SK-N-SH (cell line): ENCODE results near the gene MTHFD1L. TPM values are rescaled to one million over a fixed set of nuclear protein-coding genes. Genes with fewer than 3 reads are reported as not detected.

Source experiments
- CTCF ChIA-PET: fragments of 300-600, 350-600 bp; formaldehyde crosslinking; extraction: SDS; loops from one replicate; lab custom pipeline; 2021; lab: Yijun Ruan, JAX
- POLR2A ChIA-PET: fragments of 350-600 bp; sonication (Branson Sonifier 250); formaldehyde crosslinking; extraction: SDS; loops from one replicate; lab custom pipeline; 2020; ENCODE audit warnings: antibody characterized with exemption, inconsistent platforms; lab: Yijun Ruan, JAX
- DNase-seq: peaks from one replicate; pipeline ENCODE4 v3.0.0; 2012
- H2AFZ ChIP-seq: fragments of 200-600 bp; sonication (generic); 2 replicates; pipeline ENCODE4 v1.8.1; 2016; ENCODE audit warnings: antibody characterized with exemption, mild to moderate bottlenecking, low read depth
- H3F3A ChIP-seq: fragments of 200-600 bp; sonication (generic); replicated peaks from 2 replicates; pipeline ENCODE3; 2016; ENCODE audit warnings: antibody characterized with exemption, mild to moderate bottlenecking; ENCODE audit not compliant: insufficient read depth
- H3K27ac ChIP-seq, 2 experiments: fragments of 200-500 bp in 1 of 2; fragments of 200-600 bp in 1 of 2; sonication (Bioruptor generic) in 1 of 2; sonication (generic), shearing (Covaris generic) in 1 of 2; 2 replicates each; pipeline versions ENCODE4 v1.5.1 to v1.6.1; 2014 to 2016; ENCODE audit warnings: low read depth in 2 of 2, inconsistent platforms in 1 of 2, low read length in 1 of 2, mild to moderate bottlenecking in 1 of 2, mixed read lengths in 1 of 2
- H3K27me3 ChIP-seq: fragments of 200-600 bp; sonication (generic), shearing (Covaris generic); 2 replicates; pipeline ENCODE4 v1.6.1; 2016; ENCODE audit warnings: mixed run types; ENCODE audit not compliant: insufficient read depth
- H3K36me3 ChIP-seq, 2 experiments: fragments of 200-500 bp in 1 of 2; fragments of 200-600 bp in 1 of 2; sonication (Bioruptor generic) in 1 of 2; sonication (generic) in 1 of 2; replicated peaks in 1 of 2; 2 replicates each; pipeline versions ENCODE3 to v1.5.1; 2014 to 2016; ENCODE audit warnings: low read length in 1 of 2, mild to moderate bottlenecking in 1 of 2; ENCODE audit not compliant: insufficient read depth in 2 of 2, control insufficient read depth in 1 of 2
- H3K4me1 ChIP-seq, 2 experiments: fragments of 200-500 bp in 1 of 2; fragments of 200-600 bp in 1 of 2; sonication (Bioruptor generic) in 1 of 2; sonication (generic), shearing (Covaris generic) in 1 of 2; 2 replicates each; pipeline versions ENCODE4 v1.5.1 to v1.6.1; 2014 to 2016; ENCODE audit warnings: low read depth in 1 of 2, low read length in 1 of 2, mixed run types in 1 of 2; ENCODE audit not compliant: insufficient read depth in 2 of 2, control insufficient read depth in 1 of 2
- H3K4me2 ChIP-seq: fragments of 200-600 bp; sonication (generic), shearing (Covaris generic); 2 replicates; pipeline ENCODE4 v1.6.1; 2017; ENCODE audit warnings: mixed run types
- H3K4me3 ChIP-seq, 2 experiments: fragments of 200-500 bp in 1 of 2; fragments of 200-600 bp in 1 of 2; sonication (Bioruptor generic) in 1 of 2; sonication (generic), shearing (Covaris generic) in 1 of 2; 2 replicates each; pipeline versions ENCODE4 v1.5.1 to v1.8.1; 2014 to 2016; ENCODE audit warnings: low read depth in 2 of 2, inconsistent platforms in 1 of 2, low read length in 1 of 2, mild to moderate bottlenecking in 1 of 2, mixed read lengths in 1 of 2, moderate library complexity in 1 of 2
- H3K79me2 ChIP-seq: fragments of 200-600 bp; sonication (generic); 2 replicates; pipeline ENCODE4 v1.8.1; 2017; ENCODE audit warnings: mild to moderate bottlenecking; ENCODE audit not compliant: insufficient read depth
- H3K9ac ChIP-seq: fragments of 200-600 bp; sonication (generic); 2 replicates; pipeline ENCODE4 v1.6.1; 2017; ENCODE audit warnings: mixed run types
- H3K9me2 ChIP-seq: fragments of 200-600 bp; sonication (generic); 2 replicates; pipeline ENCODE4 v1.6.1; 2017; ENCODE audit warnings: mixed run types
- H3K9me3 ChIP-seq: fragments of 200-600 bp; sonication (generic); 2 replicates; pipeline ENCODE4 v1.6.1; 2017; ENCODE audit warnings: mixed run types, mild to moderate bottlenecking, moderate library complexity
- H4K20me1 ChIP-seq: fragments of 200-600 bp; sonication (generic); 2 replicates; pipeline ENCODE4 v1.6.1; 2017; ENCODE audit warnings: mild to moderate bottlenecking, mixed run types; ENCODE audit not compliant: insufficient read depth
- CHD2 ChIP-seq: fragments of 150-350 bp; IDR thresholded peaks from 2 replicates; pipeline ENCODE4 v1.6.1; 2018; ENCODE audit warnings: low read length; ENCODE audit not compliant: partially characterized antibody
- ELF1 ChIP-seq: IDR thresholded peaks from 2 replicates; pipeline ENCODE4 v1.4.0; 2012
- EP300 ChIP-seq, 2 experiments: IDR thresholded peaks; 2 replicates each; pipeline versions ENCODE4 v1.4.0 to v1.6.1; 2012; ENCODE audit warnings: borderline replicate concordance in 1 of 2, low read depth in 1 of 2, low read length in 1 of 2
- FOXM1 ChIP-seq: IDR thresholded peaks from 2 replicates; pipeline ENCODE4 v1.4.0; 2012; ENCODE audit warnings: low read depth, mild to moderate bottlenecking
- MEF2A ChIP-seq: IDR thresholded peaks from 2 replicates; pipeline ENCODE4 v1.4.0; 2012; ENCODE audit warnings: low read depth, borderline replicate concordance
- NRF1 ChIP-seq: IDR thresholded peaks from 2 replicates; pipeline ENCODE4 v1.6.1; 2012; ENCODE audit warnings: low read depth, mild to moderate bottlenecking, low read length
- RCOR1 ChIP-seq: fragments of 150-350 bp; IDR thresholded peaks from 2 replicates; pipeline ENCODE4 v1.6.1; 2017; ENCODE audit warnings: antibody characterized with exemption, low read length
- RXRA ChIP-seq: IDR thresholded peaks from 2 replicates; pipeline ENCODE4 v1.4.0; 2012; ENCODE audit warnings: low read depth, mild to moderate bottlenecking, borderline replicate concordance
- USF2 ChIP-seq: fragments of 150-350 bp; IDR thresholded peaks from 2 replicates; pipeline ENCODE4 v1.6.1; 2017; ENCODE audit warnings: antibody characterized with exemption, low read length, low read depth, borderline replicate concordance
- ZBTB33 ChIP-seq: IDR thresholded peaks from 2 replicates; pipeline ENCODE4 v1.4.0; 2012; ENCODE audit warnings: low read depth, borderline replicate concordance
- WGBS: methylation state at CpG from one replicate; pipeline ENCODE4 v1.1.6; 2017; ENCODE audit warnings: low lambda C conversion rate; 5-methylcytosine and 5-hydroxymethylcytosine counted together
- polyA plus RNA-seq, 3 experiments: library from polyadenylated mRNA; depleted of rRNA; stranded (reverse); fragments of >200 nt; gene quantifications; 2 replicates each; pipeline ENCODE4 v1.2.3, GENCODE V29; 2012
- TF ChIP-seq, protein P1 (sequence below): IDR thresholded peaks from 2 replicates; pipeline ENCODE4; 2012
- TF ChIP-seq, protein P2 (sequence below): IDR thresholded peaks from 2 replicates; pipeline ENCODE4 v1.6.1; 2012; ENCODE audit warnings: mild to moderate bottlenecking, low read depth, low read length, moderate library complexity
- TF ChIP-seq, protein P3 (sequence below): fragments of 200-600 bp; sonication (generic); IDR thresholded peaks from 2 replicates; pipeline ENCODE4 v1.6.1; 2017; ENCODE audit warnings: antibody characterized with exemption, mild to moderate bottlenecking, moderate library complexity

The MTHFD1L gene
- polyA plus RNA-seq, 1 of the 3 experiments (the other 2 are of a cell fraction): 37.0 TPM

- Histone ChIP-seq H3K36me3 (peaks cover 14 to 30% of the 10 kb centered on the region in 2 experiments), H2AFZ (no peak overlapping the region), H3K4me2 (no peak overlapping the region), H3K79me2 (no peaks in the 10 kb centered on the region), H3K4me3 (no peak overlapping the region), H3K9me2 (no peaks in the 10 kb centered on the region), H3K9me3 (no peaks in the 10 kb centered on the region), H4K20me1 (no peaks in the 10 kb centered on the region), H3K27ac (no peak overlapping the region), H3K4me1 (peaks cover 0 to 9% of the 10 kb centered on the region in 2 experiments; a peak in 1 of 4 replicates), H3F3A (no peaks in the 10 kb centered on the region), H3K27me3 (no peaks in the 10 kb centered on the region), H3K9ac (no peak overlapping the region)
- no peak for DNase-seq
- POLR2A ChIA-PET: interaction anchor here (0.6 kb wide), 1 partner anchor 92 kb away, joined by 3 read pairs; no protein-coding TSS in a partner anchor
- WGBS: 87% methylated on average over 2 of the region's 2 CpGs
- CTCF ChIA-PET: interaction anchor here (0.9 kb wide), 2 partner anchors 91 to 415 kb away, joined by 4 to 5 read pairs; no protein-coding TSS in a partner anchor
- TF ChIP-seq, protein P1, sequence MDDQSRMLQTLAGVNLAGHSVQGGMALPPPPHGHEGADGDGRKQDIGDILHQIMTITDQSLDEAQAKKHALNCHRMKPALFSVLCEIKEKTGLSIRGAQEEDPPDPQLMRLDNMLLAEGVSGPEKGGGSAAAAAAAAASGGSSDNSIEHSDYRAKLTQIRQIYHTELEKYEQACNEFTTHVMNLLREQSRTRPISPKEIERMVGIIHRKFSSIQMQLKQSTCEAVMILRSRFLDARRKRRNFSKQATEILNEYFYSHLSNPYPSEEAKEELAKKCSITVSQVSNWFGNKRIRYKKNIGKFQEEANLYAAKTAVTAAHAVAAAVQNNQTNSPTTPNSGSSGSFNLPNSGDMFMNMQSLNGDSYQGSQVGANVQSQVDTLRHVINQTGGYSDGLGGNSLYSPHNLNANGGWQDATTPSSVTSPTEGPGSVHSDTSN: no peak
- TF ChIP-seq ZBTB33: no peak
- TF ChIP-seq RXRA: no peak
- no peak for TF ChIP-seq ELF1
- no peak for TF ChIP-seq NRF1
- TF ChIP-seq FOXM1: no peak
- TF ChIP-seq USF2: no peak
- TF ChIP-seq, protein P2, sequence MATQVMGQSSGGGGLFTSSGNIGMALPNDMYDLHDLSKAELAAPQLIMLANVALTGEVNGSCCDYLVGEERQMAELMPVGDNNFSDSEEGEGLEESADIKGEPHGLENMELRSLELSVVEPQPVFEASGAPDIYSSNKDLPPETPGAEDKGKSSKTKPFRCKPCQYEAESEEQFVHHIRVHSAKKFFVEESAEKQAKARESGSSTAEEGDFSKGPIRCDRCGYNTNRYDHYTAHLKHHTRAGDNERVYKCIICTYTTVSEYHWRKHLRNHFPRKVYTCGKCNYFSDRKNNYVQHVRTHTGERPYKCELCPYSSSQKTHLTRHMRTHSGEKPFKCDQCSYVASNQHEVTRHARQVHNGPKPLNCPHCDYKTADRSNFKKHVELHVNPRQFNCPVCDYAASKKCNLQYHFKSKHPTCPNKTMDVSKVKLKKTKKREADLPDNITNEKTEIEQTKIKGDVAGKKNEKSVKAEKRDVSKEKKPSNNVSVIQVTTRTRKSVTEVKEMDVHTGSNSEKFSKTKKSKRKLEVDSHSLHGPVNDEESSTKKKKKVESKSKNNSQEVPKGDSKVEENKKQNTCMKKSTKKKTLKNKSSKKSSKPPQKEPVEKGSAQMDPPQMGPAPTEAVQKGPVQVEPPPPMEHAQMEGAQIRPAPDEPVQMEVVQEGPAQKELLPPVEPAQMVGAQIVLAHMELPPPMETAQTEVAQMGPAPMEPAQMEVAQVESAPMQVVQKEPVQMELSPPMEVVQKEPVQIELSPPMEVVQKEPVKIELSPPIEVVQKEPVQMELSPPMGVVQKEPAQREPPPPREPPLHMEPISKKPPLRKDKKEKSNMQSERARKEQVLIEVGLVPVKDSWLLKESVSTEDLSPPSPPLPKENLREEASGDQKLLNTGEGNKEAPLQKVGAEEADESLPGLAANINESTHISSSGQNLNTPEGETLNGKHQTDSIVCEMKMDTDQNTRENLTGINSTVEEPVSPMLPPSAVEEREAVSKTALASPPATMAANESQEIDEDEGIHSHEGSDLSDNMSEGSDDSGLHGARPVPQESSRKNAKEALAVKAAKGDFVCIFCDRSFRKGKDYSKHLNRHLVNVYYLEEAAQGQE: no peak
- no peak for TF ChIP-seq MEF2A
- TF ChIP-seq CHD2: no peak
- TF ChIP-seq EP300 (IDR thresholded peaks at IDR 0.05; ENCODE audit: borderline replicate concordance in 1 of 2, low read depth in 1 of 2, low read length in 1 of 2): no peak
- TF ChIP-seq, protein P3, sequence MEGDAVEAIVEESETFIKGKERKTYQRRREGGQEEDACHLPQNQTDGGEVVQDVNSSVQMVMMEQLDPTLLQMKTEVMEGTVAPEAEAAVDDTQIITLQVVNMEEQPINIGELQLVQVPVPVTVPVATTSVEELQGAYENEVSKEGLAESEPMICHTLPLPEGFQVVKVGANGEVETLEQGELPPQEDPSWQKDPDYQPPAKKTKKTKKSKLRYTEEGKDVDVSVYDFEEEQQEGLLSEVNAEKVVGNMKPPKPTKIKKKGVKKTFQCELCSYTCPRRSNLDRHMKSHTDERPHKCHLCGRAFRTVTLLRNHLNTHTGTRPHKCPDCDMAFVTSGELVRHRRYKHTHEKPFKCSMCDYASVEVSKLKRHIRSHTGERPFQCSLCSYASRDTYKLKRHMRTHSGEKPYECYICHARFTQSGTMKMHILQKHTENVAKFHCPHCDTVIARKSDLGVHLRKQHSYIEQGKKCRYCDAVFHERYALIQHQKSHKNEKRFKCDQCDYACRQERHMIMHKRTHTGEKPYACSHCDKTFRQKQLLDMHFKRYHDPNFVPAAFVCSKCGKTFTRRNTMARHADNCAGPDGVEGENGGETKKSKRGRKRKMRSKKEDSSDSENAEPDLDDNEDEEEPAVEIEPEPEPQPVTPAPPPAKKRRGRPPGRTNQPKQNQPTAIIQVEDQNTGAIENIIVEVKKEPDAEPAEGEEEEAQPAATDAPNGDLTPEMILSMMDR: no peak
- TF ChIP-seq RCOR1: no peak
Measured at GRCh38 chr6:150908901-150909300, 43.4 kb downstream of the MTHFD1L start.
